Gastroesophageal sphincter (tissue), 4 donors: ENCODE results near the gene ADAMTS17. TPM values are rescaled to one million over a fixed set of nuclear protein-coding genes. Genes with fewer than 3 reads are reported as not detected.

Source experiments
- ATAC-seq: fragments of 150-250 bp; one replicate; pipeline ENCODE4 v1.9.1; 2016; ENCODE audit warnings: mild to moderate bottlenecking, moderate library complexity
- H3K27ac ChIP-seq, 4 donors: fragments of 200-600 bp; sonication (generic) in 3 of 4; 1 replicate in 3 of 4; 2 replicates in 1 of 4; pipeline ENCODE4 v1.5.1; 2016 to 2019
- H3K27me3 ChIP-seq: fragments of 200-600 bp; sonication (generic); one replicate; pipeline ENCODE4 v1.5.1; 2019
- H3K36me3 ChIP-seq, 2 donors: fragments of 200-600 bp; sonication (generic); one replicate each; pipeline ENCODE4 v1.5.1; 2019; ENCODE audit warnings: control low read depth in 1 of 2
- H3K4me1 ChIP-seq, 3 donors: fragments of 200-600 bp; sonication (generic); 1 replicate in 2 of 3; 2 replicates in 1 of 3; pipeline ENCODE4 v1.5.1; 2016 to 2019; ENCODE audit warnings: control low read depth in 2 of 3
- H3K4me3 ChIP-seq, 2 donors: fragments of 200-600 bp; sonication (generic); one replicate each; pipeline ENCODE4 v1.5.1; 2019; ENCODE audit warnings: mild to moderate bottlenecking in 1 of 2, moderate library complexity in 1 of 2
- H3K9me3 ChIP-seq, 3 donors: fragments of 200-600 bp; sonication (generic); one replicate each; pipeline ENCODE4 v1.5.1; 2017 to 2019; ENCODE audit warnings: control low read depth in 2 of 3
- EP300 ChIP-seq: sonication (generic); formaldehyde crosslinking; IDR thresholded peaks from one replicate; pipeline ENCODE4 v1.6.1; 2017; ENCODE audit warnings: antibody characterized with exemption, mild to moderate bottlenecking
- POLR2A ChIP-seq, 2 donors: fragments of 450-650 bp; IDR thresholded peaks; one replicate each; pipeline ENCODE4 v1.6.1; 2017; ENCODE audit warnings: antibody characterized with exemption in 2 of 2, mild to moderate bottlenecking in 2 of 2, moderate library complexity in 1 of 2
- POLR2AphosphoS5 ChIP-seq: sonication (generic); formaldehyde crosslinking; IDR thresholded peaks from one replicate; pipeline ENCODE4 v1.6.1; 2017; ENCODE audit warnings: antibody characterized with exemption
- WGBS, 2 donors: methylation state at CpG; one replicate each; pipeline ENCODE4 v1.1.5; 2018; ENCODE audit warnings: low coverage in 1 of 2; 5-methylcytosine and 5-hydroxymethylcytosine counted together
- total RNA-seq, 4 donors: library from RNA; depleted of rRNA; stranded (reverse); fragments of >200 nt; gene quantifications; one replicate each; pipeline ENCODE4 v1.1.0, GENCODE V29; 2016
- TF ChIP-seq, protein P1 (sequence below), 4 experiments: fragments of 200-600 bp in 2 of 4; fragments of 450-650 bp in 2 of 4; sonication (generic) in 1 of 4; IDR thresholded peaks; one replicate each; pipeline ENCODE4 v1.5.1; 2017 to 2019; ENCODE audit warnings: antibody characterized with exemption in 4 of 4, mild to moderate bottlenecking in 2 of 4, moderate library complexity in 2 of 4

ADAMTS17 gene
- total RNA-seq, 4 donors from 2014 or later = 4.9 to 14.0 (median 11.3) TPM

DNA sequence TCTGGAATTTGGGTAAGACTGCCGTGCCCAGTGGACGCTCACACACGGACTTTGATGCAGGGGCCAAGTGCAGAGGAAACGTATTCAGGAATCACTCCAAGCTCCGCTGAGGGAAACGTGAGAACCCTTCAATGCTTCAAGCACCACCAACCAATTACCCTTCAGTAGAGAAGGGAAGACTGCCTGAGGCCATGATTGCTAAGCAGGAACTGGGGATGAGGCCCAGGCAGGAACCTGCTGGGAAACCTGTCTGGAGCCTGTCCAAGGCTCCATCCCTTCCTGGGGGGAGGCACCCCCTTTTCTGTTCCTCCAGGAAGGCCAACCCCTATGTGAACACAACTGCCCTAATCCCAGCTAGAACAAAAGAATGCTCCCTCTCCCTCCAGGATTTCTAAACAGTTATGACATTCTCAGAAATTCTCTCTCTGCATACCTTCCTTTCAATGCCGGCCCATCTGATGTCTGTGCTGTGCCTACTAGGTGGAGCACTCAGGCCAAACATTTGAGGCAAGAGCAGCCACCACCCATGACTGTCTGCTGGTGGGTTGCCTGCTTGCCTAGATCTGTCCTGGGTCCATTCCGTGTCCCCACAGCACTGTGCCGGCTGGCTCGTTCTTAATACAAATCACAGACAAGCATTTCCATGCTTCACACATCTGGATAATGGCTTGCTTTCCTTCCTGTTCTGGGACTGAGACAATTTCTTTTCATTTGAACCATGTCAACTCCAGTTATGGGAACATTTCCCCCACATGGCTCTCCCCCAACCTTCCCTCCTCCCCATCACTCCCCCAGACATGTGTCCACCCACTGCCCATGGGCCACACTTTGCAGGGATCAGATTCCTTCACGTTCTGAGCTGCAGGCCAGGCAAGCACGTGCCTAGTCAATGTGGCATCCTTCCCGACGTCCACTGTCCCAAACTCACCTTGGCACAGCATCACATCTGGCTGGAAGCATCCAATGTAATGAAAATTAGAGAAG lies 149.4 kb downstream of the ADAMTS17 start:
- peaks cover 0 to 24% (median 0%) of the 10 kb centered on the region in 3 donors for H3K4me1 ChIP-seq

DNA sequence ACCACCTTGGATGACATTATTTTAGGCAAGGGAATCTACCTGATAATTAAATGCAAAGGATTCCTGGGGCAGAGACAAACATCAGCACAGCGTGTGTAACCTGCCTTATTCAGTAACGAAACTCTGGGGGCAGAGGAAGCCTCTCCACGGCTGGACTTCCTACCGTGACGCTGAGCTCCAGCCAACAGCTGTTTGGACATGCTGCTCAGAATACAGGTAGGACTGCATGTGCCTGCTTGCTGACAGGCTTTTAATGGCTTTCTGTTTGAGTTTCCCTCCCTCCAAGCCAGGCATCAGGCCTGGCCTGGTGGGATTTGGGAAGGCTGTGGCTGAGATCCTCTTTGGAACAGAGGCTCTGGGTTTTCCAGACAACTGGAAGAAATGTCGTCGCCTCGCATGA lies 150.6 kb downstream of the ADAMTS17 start:
- peaks cover 0 to 24% (median 0%) of the 10 kb centered on the region in 3 donors for H3K4me1 ChIP-seq
- H3K27me3 ChIP-seq = no peaks in the 10 kb centered on the region
- no peak for ATAC-seq
- WGBS, 2 donors = 59 to 100% methylated on average over 1 to 5 of the region's 8 CpGs
- TF ChIP-seq POLR2A (IDR thresholded peaks at IDR 0.05) = no peak
- TF ChIP-seq EP300 = no peak
- TF ChIP-seq POLR2AphosphoS5 = no peak
- TF ChIP-seq, protein P1, sequence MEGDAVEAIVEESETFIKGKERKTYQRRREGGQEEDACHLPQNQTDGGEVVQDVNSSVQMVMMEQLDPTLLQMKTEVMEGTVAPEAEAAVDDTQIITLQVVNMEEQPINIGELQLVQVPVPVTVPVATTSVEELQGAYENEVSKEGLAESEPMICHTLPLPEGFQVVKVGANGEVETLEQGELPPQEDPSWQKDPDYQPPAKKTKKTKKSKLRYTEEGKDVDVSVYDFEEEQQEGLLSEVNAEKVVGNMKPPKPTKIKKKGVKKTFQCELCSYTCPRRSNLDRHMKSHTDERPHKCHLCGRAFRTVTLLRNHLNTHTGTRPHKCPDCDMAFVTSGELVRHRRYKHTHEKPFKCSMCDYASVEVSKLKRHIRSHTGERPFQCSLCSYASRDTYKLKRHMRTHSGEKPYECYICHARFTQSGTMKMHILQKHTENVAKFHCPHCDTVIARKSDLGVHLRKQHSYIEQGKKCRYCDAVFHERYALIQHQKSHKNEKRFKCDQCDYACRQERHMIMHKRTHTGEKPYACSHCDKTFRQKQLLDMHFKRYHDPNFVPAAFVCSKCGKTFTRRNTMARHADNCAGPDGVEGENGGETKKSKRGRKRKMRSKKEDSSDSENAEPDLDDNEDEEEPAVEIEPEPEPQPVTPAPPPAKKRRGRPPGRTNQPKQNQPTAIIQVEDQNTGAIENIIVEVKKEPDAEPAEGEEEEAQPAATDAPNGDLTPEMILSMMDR (IDR thresholded peaks at IDR 0.05) = no peak
- no peak overlapping the region for H3K4me3 ChIP-seq
- no peaks in the 10 kb centered on the region for H3K36me3 ChIP-seq
- no peaks in the 10 kb centered on the region for H3K9me3 ChIP-seq
- no peak overlapping the region for H3K27ac ChIP-seq

More for the DNA sequence above, 149.4 kb downstream of the ADAMTS17 start:
- H3K9me3 ChIP-seq = no peaks in the 10 kb centered on the region
- no peak for TF ChIP-seq POLR2AphosphoS5
- TF ChIP-seq EP300 = no peak
- H3K4me3 ChIP-seq = no peak overlapping the region
- WGBS, 2 donors = 63 to 78% methylated on average over 8 to 9 of the region's 14 CpGs
- H3K36me3 ChIP-seq = no peaks in the 10 kb centered on the region
- no peak overlapping the region for H3K27ac ChIP-seq
- H3K27me3 ChIP-seq = no peaks in the 10 kb centered on the region
- ATAC-seq = no peak

DNA sequence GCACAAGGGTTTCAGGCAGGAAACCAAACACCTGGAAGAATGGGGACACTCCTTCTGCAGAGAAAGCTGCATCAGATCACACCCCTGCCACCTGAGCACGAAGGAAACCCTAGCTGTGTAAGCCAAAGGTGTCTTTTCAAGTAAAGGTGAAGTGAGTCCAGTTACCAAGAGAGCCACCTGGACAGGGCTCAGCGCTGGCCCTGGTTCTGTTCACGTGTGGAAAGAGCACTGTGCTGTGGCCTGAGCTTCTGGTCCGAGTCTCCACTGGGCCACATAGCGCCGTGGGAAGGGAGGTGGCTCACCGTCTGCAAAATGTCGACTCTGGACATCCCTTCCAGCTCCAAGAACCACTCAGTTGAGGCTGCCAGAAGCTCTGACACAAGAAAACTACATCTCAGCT lies 151.1 kb downstream of the ADAMTS17 start:
- no peak for ATAC-seq
- TF ChIP-seq POLR2AphosphoS5 (no peak), POLR2A (IDR thresholded peaks at IDR 0.05) (no peak), EP300 (no peak)
- TF ChIP-seq, protein P1 (IDR thresholded peaks at IDR 0.05) = no peak
- 92% methylated on average over 7 of the region's 8 CpGs; no CpG with 5 or more reads in 1 of the 2 donors for WGBS, 2 donors

DNA sequence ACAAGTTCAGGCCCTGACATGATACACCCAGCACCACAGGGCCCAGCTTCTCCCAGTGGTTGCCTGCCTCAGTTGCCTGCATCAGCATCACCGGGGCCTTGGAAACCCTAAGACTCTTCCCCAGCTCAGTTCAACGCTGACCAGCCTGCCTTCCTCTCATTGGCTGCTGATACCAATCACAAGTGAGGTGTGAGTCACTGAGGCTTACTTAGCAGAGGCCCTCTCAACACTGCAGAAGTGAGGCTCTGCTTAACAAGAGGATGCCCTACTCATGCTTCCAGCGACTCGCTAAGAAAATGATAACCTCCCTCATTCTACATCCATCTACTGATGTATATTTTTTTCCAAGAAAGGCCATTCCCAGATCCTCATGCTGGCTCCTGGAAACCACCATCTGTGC lies 151.9 kb downstream of the ADAMTS17 start:
- WGBS, 2 donors = 94 to 97% methylated on average over 2 to 4 of the region's 4 CpGs
- Histone ChIP-seq H3K36me3 (no peaks in the 10 kb centered on the region), H3K27me3 (no peaks in the 10 kb centered on the region), H3K9me3 (no peaks in the 10 kb centered on the region), H3K4me1 (peaks cover 0 to 24% (median 0%) of the 10 kb centered on the region in 3 donors), H3K27ac (no peak overlapping the region), H3K4me3 (no peak overlapping the region)
- ATAC-seq = no peak
- TF ChIP-seq EP300 (no peak), POLR2AphosphoS5 (no peak), POLR2A (IDR thresholded peaks at IDR 0.05) (no peak)
- TF ChIP-seq, protein P1 (IDR thresholded peaks at IDR 0.05) = no peak

More for the DNA sequence above, 151.1 kb downstream of the ADAMTS17 start:
- no peaks in the 10 kb centered on the region for H3K36me3 ChIP-seq
- H3K27ac ChIP-seq = no peak overlapping the region
- no peaks in the 10 kb centered on the region for H3K9me3 ChIP-seq
- H3K27me3 ChIP-seq = no peaks in the 10 kb centered on the region
- no peak overlapping the region for H3K4me3 ChIP-seq
- H3K4me1 ChIP-seq = peaks cover 0 to 24% (median 0%) of the 10 kb centered on the region in 3 donors

DNA sequence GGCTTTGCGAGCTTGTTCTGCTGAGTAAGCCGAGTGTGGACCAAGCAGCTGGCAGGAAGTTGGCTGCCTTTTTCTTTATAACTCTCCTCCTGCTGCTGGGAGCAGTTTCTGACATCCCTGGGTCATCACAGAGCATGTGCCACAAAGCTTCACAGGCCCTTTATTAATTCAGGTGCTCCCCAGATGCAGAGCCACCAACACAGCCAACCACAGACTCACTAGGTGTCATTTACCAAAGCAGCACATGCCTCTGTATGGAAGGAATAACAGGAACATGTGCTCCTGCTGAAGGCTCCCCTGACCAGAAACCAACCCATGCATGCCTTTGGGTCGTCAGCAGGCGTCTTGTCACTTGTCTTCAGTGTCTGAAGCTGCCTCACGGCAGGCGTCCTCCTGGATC lies 152.5 kb downstream of the ADAMTS17 start:
- Histone ChIP-seq H3K9me3 (no peaks in the 10 kb centered on the region), H3K36me3 (no peaks in the 10 kb centered on the region), H3K4me3 (no peak overlapping the region), H3K4me1 (peaks cover 0 to 20% (median 0%) of the 10 kb centered on the region in 3 donors), H3K27me3 (no peaks in the 10 kb centered on the region), H3K27ac (no peak overlapping the region)
- WGBS, 2 donors = 85 to 97% methylated on average over 4 to 5 of the region's 6 CpGs
- ATAC-seq = no peak
- TF ChIP-seq, protein P1 (IDR thresholded peaks at IDR 0.05) = no peak
- TF ChIP-seq POLR2AphosphoS5 (no peak), EP300 (no peak), POLR2A (IDR thresholded peaks at IDR 0.05) (no peak)
